OCI-LY7 (cell line): ENCODE measurements around the gene TMEM95.

Experiments
- CTCF ChIP-seq: fragments of 200-600 bp; sonication (generic); conservative IDR thresholded peaks from 2 replicates; pipeline ENCODE4 v1.5.1; 2014; ENCODE audit warnings: mild to moderate bottlenecking, antibody characterized with exemption, low read length, moderate library complexity, mixed read lengths
- EZH2phosphoT487 ChIP-seq: fragments of 200-600 bp; sonication (generic); IDR thresholded peaks from 2 replicates; pipeline ENCODE4 v1.6.1; 2018; ENCODE audit warnings: low read depth, borderline replicate concordance, mild to moderate bottlenecking, mixed run types, antibody characterized with exemption, low read length, moderate library complexity, mixed read lengths

GRCh38 chr17:7363311-7363710 lies 8.4 kb downstream of the TMEM95 start:
- TF ChIP-seq CTCF: no peak
- TF ChIP-seq EZH2phosphoT487: no peak
